Fibroblast of gingiva (primary cell): ENCODE data around the gene TTC6.
"Not testable (repeated sequence)": the region's sequence is repeated elsewhere in the genome, so short reads cannot be mapped to it uniquely, and the experiment has no call there.

Experiments
- DNase-seq: peaks from one replicate; pipeline ENCODE4 v3.0.0-alpha.2; 2011; ENCODE audit warnings: low read depth

Gene TTC6

GRCh38 chr14:37594971-37595808, at the start of gene TTC6, which contains the start of gene FOXA1:
Gene TTC6, plus strand, starts transcription at chr14:37595629. Its CDS starts 26,436 bp downstream, at chr14:37622065.
Gene FOXA1, minus strand, starts transcription at chr14:37595249. Its CDS starts 277 bp downstream, at chr14:37594972.
- DNase-seq: no peak

- DNase-seq: peak; percentile 31
These were observed 48.6 kb upstream of the TTC6 start for GRCh38 chr14:37546621-37547447.

- peak; percentile 84 for DNase-seq
These were observed 44.9 kb upstream of the TTC6 start for GRCh38 chr14:37550511-37550910.

GRCh38 chr14:37551119-37551518, 44.3 kb upstream of the TTC6 start:
- DNase-seq: no peak

DNA sequence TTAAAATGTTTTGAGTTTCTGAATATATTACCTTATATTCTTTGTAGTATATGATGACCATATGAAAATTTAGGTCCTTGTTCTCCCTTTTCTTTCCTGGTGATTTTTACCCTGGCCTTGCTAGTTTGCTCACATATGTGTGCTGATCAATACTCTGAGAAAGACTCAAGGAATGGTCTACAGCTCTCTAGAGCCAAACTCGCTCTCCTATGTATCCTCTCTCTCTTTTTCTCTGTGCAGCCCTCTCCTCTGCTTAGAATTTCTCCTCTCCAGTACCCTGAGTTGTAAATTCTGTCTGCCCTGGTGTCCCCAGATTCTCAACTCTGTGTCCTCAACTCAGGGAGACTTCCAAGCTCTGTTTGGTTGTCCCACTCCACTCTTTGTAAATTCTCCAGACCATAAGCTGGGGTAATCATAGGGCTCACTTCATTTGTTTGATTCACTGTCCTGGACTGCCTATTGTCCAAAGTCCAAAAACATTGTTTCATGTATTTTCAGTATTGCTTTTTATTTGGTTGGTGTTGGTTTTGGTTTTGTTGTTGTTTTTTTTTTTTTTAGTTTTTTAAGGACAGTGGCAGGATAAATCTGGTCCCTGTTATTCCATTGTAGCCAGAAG, 41.4 kb upstream of the TTC6 start:
- no peak for DNase-seq

- DNase-seq: not testable (repeated sequence)
These were observed 39.8 kb upstream of the TTC6 start for GRCh38 chr14:37555596-37555995.

DNA sequence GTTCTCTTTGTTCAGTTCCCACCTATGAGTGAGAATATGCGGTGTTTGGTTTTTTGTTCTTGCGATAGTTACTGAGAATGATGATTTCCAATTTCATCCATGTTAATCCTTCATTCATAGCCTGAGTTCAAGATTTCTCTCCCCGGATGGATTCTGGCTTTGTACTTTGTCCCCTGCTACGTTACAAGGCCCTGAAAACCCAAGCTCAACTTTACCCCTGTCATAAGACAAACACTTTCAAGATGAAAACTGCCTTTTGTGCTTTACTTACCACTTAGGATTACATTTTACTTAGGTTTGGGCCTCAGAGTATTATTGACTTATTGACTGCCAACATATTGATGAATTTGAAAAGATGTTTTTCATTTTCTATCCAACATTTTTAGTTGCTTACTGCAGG, 36.7 kb upstream of the TTC6 start:
- DNase-seq: no peak

DNA sequence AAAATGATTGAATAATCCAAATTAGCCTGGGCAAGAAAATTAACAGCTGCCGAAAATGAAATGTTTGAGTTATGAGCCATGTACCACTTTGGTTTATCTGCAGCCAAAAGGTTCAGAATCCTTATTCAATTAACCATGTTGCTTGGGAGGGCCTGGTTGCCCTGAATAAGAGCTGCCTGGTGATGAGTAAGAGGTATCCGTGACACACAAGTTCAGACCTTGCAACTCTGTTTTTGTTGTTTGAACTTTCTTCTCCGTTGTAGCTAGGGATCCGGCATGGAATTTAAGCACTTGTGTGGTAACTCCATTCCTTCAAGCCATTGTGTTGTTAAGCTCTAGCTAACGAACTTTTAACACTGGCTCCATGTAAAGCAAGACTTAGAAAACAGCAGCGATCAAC, 36.0 kb upstream of the TTC6 start:
- peak; percentile 24 for DNase-seq

DNA sequence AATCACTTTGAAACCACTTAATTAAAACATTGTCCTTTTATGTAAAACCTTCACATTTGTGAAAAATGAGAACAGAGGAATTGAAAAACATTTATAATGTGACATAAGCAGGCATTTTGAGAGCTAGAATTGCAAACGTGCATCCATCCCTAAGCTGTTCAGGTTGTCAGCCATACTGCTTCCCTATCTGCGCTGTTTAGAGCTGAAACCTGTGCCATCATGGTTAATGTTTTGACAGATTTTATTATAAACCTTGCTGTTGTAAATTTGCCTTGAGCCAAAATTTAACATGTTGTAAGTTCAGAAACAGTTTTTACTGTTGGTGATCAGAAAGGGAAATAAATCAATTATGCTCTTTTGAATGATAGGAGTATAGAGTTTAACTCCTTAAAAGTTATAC, 32.2 kb upstream of the TTC6 start:
- no peak for DNase-seq

DNA sequence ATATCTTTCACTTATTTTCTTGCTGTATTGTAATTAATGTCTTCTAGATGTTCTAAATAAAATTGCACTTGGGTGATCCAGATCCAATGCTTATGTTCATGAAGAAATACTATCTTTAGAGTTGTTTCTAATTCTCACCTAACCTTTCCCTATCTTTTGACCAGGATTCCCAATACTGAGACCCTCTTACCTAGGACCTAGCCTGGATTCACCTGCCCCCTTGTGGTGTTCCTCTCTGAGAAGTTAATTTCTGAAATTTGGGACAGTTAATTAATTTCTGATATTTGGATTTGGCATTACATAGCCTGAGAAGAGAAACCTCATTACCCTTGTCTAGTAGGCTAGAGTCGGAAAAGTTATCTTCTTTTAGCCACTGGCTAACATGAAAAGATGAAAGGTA, 29.9 kb upstream of the TTC6 start:
- no peak for DNase-seq

- no peak for DNase-seq
These were observed 28.5 kb upstream of the TTC6 start for GRCh38 chr14:37566811-37567371.

- no peak for DNase-seq
These were observed 25.7 kb upstream of the TTC6 start for GRCh38 chr14:37569729-37570128.

GRCh38 chr14:37571391-37571790, 24.0 kb upstream of the TTC6 start:
- no peak for DNase-seq

DNA sequence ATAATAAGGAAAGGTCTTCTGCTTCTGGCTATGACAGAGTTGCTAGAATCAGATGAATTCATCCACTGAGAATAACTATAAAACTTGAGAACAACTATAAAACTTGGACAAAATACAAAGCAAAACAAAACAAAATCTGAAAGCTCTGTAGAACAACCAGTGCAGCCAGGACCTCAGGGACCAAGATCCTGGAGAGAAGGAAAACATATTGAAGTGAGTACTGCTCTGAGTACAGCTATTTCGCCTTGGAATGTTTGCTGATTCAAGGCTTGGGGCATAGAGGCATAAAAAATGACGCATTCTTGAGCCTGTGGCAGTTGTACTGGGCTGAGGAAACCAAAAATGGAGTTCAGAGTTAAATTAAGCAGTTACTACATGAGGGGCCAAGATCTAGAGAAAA, 22.1 kb upstream of the TTC6 start:
- no peak for DNase-seq

GRCh38 chr14:37579274-37579673, 16.2 kb upstream of the TTC6 start:
- no peak for DNase-seq

DNA sequence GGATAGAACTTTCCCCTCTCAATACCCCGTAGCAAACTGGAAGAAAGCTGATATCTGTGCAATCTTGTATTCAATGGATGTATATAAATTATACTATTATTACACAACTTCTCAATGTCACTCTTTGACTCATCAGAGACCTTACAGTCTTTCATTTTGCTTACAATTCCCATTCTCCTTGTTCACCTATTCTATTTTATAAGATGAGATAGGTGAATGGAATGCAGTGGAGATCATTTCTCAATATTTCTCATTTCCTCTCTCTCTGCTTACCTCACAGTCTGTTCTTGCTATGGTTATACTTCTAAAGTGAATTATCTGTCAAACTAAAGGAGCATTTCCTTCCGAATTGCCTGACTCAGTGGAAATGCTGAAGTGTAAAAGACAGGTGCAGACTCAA, 15.3 kb upstream of the TTC6 start:
- no peak for DNase-seq

- no peak for DNase-seq
These were observed 11.8 kb upstream of the TTC6 start for GRCh38 chr14:37583358-37584210.

DNA sequence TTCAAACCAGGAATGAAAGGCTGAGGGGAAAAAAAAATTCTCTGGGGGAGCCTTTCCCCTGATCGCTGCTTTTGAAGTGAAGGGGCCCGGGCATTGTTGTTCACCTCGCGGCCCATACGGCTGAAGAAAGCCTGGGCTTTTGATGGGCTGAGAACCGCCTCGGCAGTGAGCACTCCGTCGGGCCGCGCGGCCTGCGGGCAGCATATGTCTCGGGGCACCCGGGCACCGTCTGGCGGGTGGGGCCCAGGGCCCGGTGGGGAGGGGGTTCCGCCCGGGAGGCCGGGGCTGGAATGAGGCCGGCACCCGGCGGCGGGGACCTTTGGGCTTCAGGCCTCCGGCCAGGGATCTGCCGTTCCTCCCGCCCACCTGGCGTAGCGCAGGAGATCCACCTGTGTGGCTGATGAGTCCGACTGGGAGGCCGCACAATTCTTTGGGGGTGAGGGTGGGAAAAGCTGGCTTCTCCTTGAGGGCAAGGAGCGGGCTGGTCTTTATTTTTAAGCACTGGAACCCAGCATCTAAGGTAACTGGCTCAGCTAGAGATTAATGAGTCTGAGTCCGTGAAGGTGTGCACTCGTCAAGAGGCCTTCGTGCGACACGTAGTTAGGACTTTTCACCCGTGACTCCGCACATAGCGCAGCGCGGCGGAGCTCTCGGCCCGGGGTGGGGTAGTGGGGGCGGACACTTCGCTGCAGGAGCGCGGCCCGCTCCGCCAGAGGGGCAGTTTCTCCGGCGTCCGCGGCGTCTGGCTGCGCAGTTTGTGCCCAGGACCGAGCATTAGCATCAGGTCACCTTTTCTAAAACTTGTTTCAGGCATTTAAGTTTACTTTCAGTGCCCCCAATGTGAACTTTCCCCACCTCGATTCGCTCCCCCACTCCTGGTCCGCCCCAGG, 11.0 kb upstream of the TTC6 start:
- DNase-seq: no peak

DNA sequence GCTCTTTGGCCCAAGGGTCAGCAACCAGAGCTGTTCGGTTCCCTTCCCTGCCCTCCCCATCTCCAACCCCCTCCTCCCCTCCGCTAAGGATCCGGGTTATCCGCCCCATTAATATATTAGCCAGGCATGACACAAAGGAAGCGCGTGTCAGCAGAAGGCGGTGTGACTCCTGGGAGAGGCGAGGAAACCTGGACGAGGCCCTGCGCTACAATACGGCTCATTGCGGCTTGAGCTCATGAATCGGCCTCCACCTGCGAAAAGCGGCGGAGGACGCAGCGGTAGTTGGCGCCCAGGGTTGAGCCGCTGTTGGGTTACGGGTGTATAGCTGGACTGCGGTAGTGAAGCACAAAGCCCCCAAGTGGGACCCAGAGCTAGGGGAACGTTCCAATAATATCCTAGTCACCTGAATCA, 10.3 kb upstream of the TTC6 start:
- DNase-seq: no peak
